ENCODE data around the gene TMEM179B. TPM values are rescaled to one million over a fixed set of nuclear protein-coding genes. Genes with fewer than 3 reads are reported as not detected.

TMEM179B gene
- total and polyA plus RNA-seq, 2 of the 13 experiments (the other 11 are each of a cell fraction or from before 2014, with no cell fraction given), result 24.8 to 25.7 TPM

GRCh38 chr11:62753736-62754603 is 33.2 kb upstream of the TMEM179B start, which contains the start of gene ZBTB3 (continued):
- TF ChIP-seq RERE (CRISPR knock-in tag; IDR thresholded peaks at IDR 0.05; ENCODE audit: low read depth), result no peak
- TF ChIP-seq TARDBP (CRISPR knock-in tag; IDR thresholded peaks at IDR 0.05), result no peak
- TF ChIP-seq KLF16 (CRISPR knock-in tag; IDR thresholded peaks at IDR 0.05), result no peak; a peak in 1 of 4 replicates
- TF ChIP-seq PHF8 (CRISPR knock-in tag; IDR thresholded peaks at IDR 0.05), result peak; percentile 83
- no peak for TF ChIP-seq ZNF780A (CRISPR knock-in tag; IDR thresholded peaks at IDR 0.05)
- no peak for TF ChIP-seq TEF (CRISPR knock-in tag; IDR thresholded peaks at IDR 0.05)
- TF ChIP-seq MLLT10 (CRISPR knock-in tag; IDR thresholded peaks at IDR 0.05), result no peak
- peak; percentile 93 for TF ChIP-seq ASH2L (IDR thresholded peaks at IDR 0.05; ENCODE audit: insufficient read length, low read depth, low read length)
- TF ChIP-seq REST (IDR thresholded peaks at IDR 0.05; ENCODE audit: borderline replicate concordance in 1 of 2, low read depth in 1 of 2, low read length in 2 of 2), result no peak
- no peak for TF ChIP-seq TBL1XR1 (IDR thresholded peaks at IDR 0.05; ENCODE audit: borderline replicate concordance, low read length, partially characterized antibody)
- no peak for TF ChIP-seq HBP1 (CRISPR knock-in tag; IDR thresholded peaks at IDR 0.05; ENCODE audit: low read depth)
- TF ChIP-seq ZNF891 (CRISPR knock-in tag; IDR thresholded peaks at IDR 0.05), result 0 out of 2 replicates have a peak, but pooled peaks have one; percentile 8
- 0 out of 2 replicates have a peak, but pooled peaks have one; percentile 12 for TF ChIP-seq GLI4 (CRISPR knock-in tag; IDR thresholded peaks at IDR 0.05; ENCODE audit: borderline replicate concordance)
- TF ChIP-seq ZNF280B (CRISPR knock-in tag; IDR thresholded peaks at IDR 0.05; ENCODE audit: borderline replicate concordance), result 0 out of 2 replicates have a peak, but pooled peaks have one; percentile 18
